ENCODE measurements around the gene OR8J1. TPM values are rescaled to one million over a fixed set of nuclear protein-coding genes. Genes with fewer than 3 reads are reported as not detected.
"Not testable (repeated sequence)": the region's sequence is repeated elsewhere in the genome, so short reads cannot be mapped to it uniquely, and the experiment has no call there.

OR8J1 gene
- total and polyA plus RNA-seq, 7 donors = not detected

DNA sequence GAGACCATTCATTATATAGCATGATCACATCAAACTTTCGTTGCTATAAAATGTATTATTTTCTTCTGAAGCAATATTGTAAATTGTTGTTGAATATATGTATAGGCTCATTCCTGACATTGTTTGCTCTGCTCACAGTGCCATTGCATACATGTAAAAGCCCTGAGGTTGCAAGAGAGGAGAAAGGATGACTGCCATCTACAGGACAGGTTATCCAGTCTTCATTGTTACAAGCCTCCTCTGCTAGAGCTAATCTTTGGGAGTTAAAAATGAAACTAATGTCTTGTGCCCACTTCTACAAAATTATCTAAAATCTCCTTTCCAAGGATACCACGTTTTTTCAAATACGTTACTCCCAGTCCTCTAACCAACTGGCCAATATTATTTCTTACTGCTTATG lies 42.0 kb downstream of the OR8J1 start:
- 74 to 84% methylated on average over 3 of the region's 3 CpGs for WGBS, 2 donors
- TF ChIP-seq POLR2A (IDR thresholded peaks at IDR 0.05) = no peak
- Histone ChIP-seq H3K4me3 (no peak overlapping the region), H3K4me1 (no peaks in the 10 kb centered on the region), H3K27me3 (no peaks in the 10 kb centered on the region), H3K27ac (no peak overlapping the region), H3K9me3 (no peaks in the 10 kb centered on the region), H3K36me3 (no peaks in the 10 kb centered on the region)
- intact Hi-C loops (cut with DNase I) = no loop called here
- DNase-seq = no peak

- WGBS, 2 donors = 96% methylated on average over 27 of the region's 27 CpGs
- DNase-seq = not testable (repeated sequence)
Observed at GRCh38 chr11:56401858-56402461, 47.9 kb downstream of the OR8J1 start.

DNA sequence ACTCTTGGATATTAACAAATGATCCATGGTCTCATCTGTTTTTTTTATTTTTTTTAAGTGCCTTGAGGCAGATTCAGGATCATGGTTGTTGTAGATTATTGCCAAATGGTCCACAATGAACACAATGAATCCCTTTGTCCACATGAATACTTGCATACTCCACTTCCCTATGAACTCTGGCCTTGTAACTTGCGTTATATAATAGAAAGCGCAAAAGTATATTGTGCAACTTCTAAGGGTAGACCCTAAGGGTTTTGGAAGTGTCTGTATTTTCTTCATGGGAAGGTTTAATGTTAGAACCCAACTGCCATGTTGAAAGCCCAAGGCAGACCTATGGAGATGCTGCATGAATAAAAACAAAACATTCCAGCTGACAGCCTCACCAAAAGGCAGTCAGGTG lies 50.3 kb downstream of the OR8J1 start:
- 30 to 76% methylated on average over 2 of the region's 2 CpGs for WGBS, 2 donors
- intact Hi-C loops (cut with DNase I) = no loop called here

More at GRCh38 chr11:56401858-56402461, 47.9 kb downstream of the OR8J1 start:
- H3K27me3 ChIP-seq; H3K4me1 ChIP-seq; intact Hi-C loops (cut with DNase I); H3K9me3 ChIP-seq; H3K4me3 ChIP-seq; H3K36me3 ChIP-seq; H3K27ac ChIP-seq: not testable (repeated sequence)

DNA sequence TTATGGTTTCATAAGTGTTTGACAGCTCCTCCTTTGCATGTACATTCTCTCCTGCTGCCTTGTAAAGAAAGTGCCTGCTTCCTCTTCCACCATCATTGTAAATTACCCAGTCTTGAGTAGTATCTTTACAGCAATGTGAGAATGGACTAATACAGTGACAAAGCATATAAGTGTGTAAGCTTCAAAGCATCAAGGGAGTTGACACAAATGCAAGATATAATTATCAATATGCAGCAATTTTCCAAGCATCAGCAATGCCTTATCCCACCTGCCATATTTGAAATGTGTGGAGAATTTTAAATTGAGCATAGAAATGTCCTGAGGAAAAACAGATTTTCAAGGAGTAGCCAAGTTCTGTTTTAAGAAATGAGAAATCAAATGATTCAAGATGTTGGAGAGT lies 56.7 kb downstream of the OR8J1 start:
- intact Hi-C loops (cut with DNase I) = no loop called here
- Histone ChIP-seq H3K4me3 (no peak overlapping the region), H3K36me3 (no peaks in the 10 kb centered on the region), H3K27me3 (no peaks in the 10 kb centered on the region), H3K4me1 (no peaks in the 10 kb centered on the region), H3K27ac (no peak overlapping the region), H3K9me3 (no peaks in the 10 kb centered on the region)
- DNase-seq = no peak
- TF ChIP-seq, protein P1, sequence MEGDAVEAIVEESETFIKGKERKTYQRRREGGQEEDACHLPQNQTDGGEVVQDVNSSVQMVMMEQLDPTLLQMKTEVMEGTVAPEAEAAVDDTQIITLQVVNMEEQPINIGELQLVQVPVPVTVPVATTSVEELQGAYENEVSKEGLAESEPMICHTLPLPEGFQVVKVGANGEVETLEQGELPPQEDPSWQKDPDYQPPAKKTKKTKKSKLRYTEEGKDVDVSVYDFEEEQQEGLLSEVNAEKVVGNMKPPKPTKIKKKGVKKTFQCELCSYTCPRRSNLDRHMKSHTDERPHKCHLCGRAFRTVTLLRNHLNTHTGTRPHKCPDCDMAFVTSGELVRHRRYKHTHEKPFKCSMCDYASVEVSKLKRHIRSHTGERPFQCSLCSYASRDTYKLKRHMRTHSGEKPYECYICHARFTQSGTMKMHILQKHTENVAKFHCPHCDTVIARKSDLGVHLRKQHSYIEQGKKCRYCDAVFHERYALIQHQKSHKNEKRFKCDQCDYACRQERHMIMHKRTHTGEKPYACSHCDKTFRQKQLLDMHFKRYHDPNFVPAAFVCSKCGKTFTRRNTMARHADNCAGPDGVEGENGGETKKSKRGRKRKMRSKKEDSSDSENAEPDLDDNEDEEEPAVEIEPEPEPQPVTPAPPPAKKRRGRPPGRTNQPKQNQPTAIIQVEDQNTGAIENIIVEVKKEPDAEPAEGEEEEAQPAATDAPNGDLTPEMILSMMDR (IDR thresholded peaks at IDR 0.05) = no peak
- TF ChIP-seq EP300 (IDR thresholded peaks at IDR 0.05) (no peak), POLR2AphosphoS5 (IDR thresholded peaks at IDR 0.05) (no peak)

More for the DNA sequence above, 50.3 kb downstream of the OR8J1 start:
- Histone ChIP-seq H3K9me3 (no peaks in the 10 kb centered on the region), H3K27ac (no peak overlapping the region), H3K36me3 (no peaks in the 10 kb centered on the region), H3K4me3 (no peak overlapping the region), H3K27me3 (no peaks in the 10 kb centered on the region), H3K4me1 (no peaks in the 10 kb centered on the region)
- DNase-seq = no peak
- TF ChIP-seq EP300 (IDR thresholded peaks at IDR 0.05) = no peak
- TF ChIP-seq, protein P1 (IDR thresholded peaks at IDR 0.05) = no peak

Other genes with a start within 250 kb of the OR8J1 start
- not detected for gene OR8H3, start 231.9 kb upstream of the OR8J1 start, total RNA-seq
- gene OR8H3, start 231.9 kb upstream of the OR8J1 start, polyA plus RNA-seq = not detected
- not detected for gene OR8J3, start 214.1 kb upstream of the OR8J1 start, total RNA-seq
- gene OR8J3, start 214.1 kb upstream of the OR8J1 start, polyA plus RNA-seq = not detected
- gene OR8K5, start 194.0 kb upstream of the OR8J1 start, total RNA-seq = not detected
- not detected for gene OR8K5, start 194.0 kb upstream of the OR8J1 start, polyA plus RNA-seq
- not detected for gene OR5J2, start 177.7 kb upstream of the OR8J1 start, total RNA-seq
- not detected for gene OR5J2, start 177.7 kb upstream of the OR8J1 start, polyA plus RNA-seq
- gene OR5T2, start 120.0 kb upstream of the OR8J1 start, total RNA-seq = not detected
- gene OR5T2, start 120.0 kb upstream of the OR8J1 start, polyA plus RNA-seq = not detected
- gene OR5T3, start 102.0 kb upstream of the OR8J1 start, total RNA-seq = not detected
- gene OR5T3, start 102.0 kb upstream of the OR8J1 start, polyA plus RNA-seq = not detected
- not detected for gene OR5T1, start 80.1 kb upstream of the OR8J1 start, total RNA-seq
- gene OR5T1, start 80.1 kb upstream of the OR8J1 start, polyA plus RNA-seq = not detected
- not detected for gene OR8H1, start 62.0 kb upstream of the OR8J1 start, total RNA-seq
- not detected for gene OR8H1, start 62.0 kb upstream of the OR8J1 start, polyA plus RNA-seq
- not detected for gene OR8K3, start 39.1 kb upstream of the OR8J1 start, total RNA-seq
- not detected for gene OR8K3, start 39.1 kb upstream of the OR8J1 start, polyA plus RNA-seq
- not detected for gene OR8K1, start 8.3 kb upstream of the OR8J1 start, total RNA-seq
- not detected for gene OR8K1, start 8.3 kb upstream of the OR8J1 start, polyA plus RNA-seq
- gene OR8U1, start 21.3 kb downstream of the OR8J1 start, total RNA-seq = not detected
- not detected for gene OR8U1, start 21.3 kb downstream of the OR8J1 start, polyA plus RNA-seq
- not detected for gene OR5AL1, start 58.4 kb downstream of the OR8J1 start, total RNA-seq
- gene OR5AL1, start 58.4 kb downstream of the OR8J1 start, polyA plus RNA-seq = not detected
- gene OR5M3, start 119.1 kb downstream of the OR8J1 start, total RNA-seq = not detected
- gene OR5M3, start 119.1 kb downstream of the OR8J1 start, polyA plus RNA-seq = not detected
- gene OR5M8, start 137.1 kb downstream of the OR8J1 start, total RNA-seq = not detected
- gene OR5M8, start 137.1 kb downstream of the OR8J1 start, polyA plus RNA-seq = not detected
- not detected for gene OR5M11, start 189.0 kb downstream of the OR8J1 start, total RNA-seq
- not detected for gene OR5M11, start 189.0 kb downstream of the OR8J1 start, polyA plus RNA-seq
- not detected for gene OR5M10, start 223.4 kb downstream of the OR8J1 start, total RNA-seq
- gene OR5M10, start 223.4 kb downstream of the OR8J1 start, polyA plus RNA-seq = not detected

Measured in sigmoid colon (tissue), 7 donors.